Fibroblast of villous mesenchyme (primary cell): ENCODE measurements around the gene FJX1. TPM values are rescaled to one million over a fixed set of nuclear protein-coding genes. Genes with fewer than 3 reads are reported as not detected.
A peak's percentile ranks its signal among the peaks of the same experiment; 100 is the strongest.
"Not testable (repeated sequence)": the region's sequence is repeated elsewhere in the genome, so short reads cannot be mapped to it uniquely, and the experiment has no call there.

Experiments used
- DNase-seq: peaks from one replicate; pipeline ENCODE4 v3.0.0-alpha.2; 2010; ENCODE audit warnings: low read depth
- H3K4me3 ChIP-seq: 2 replicates; pipeline ENCODE4 v1.5.1; 2011; ENCODE audit warnings: low read depth, mild to moderate bottlenecking, low read length
- total RNA-seq: library from RNA; depleted of rRNA; stranded (reverse); fragments of >200 nt; gene quantifications from 2 replicates; pipeline ENCODE4 v1.2.3, GENCODE V29; 2012
- TF ChIP-seq, protein P1 (sequence below): IDR thresholded peaks from 2 replicates; pipeline ENCODE4 v1.5.1; 2012; ENCODE audit warnings: low read depth, mild to moderate bottlenecking, low read length; ENCODE audit not compliant: insufficient read depth

The FJX1 gene
- total RNA-seq, 1 donor, result 89.8 TPM

DNA sequence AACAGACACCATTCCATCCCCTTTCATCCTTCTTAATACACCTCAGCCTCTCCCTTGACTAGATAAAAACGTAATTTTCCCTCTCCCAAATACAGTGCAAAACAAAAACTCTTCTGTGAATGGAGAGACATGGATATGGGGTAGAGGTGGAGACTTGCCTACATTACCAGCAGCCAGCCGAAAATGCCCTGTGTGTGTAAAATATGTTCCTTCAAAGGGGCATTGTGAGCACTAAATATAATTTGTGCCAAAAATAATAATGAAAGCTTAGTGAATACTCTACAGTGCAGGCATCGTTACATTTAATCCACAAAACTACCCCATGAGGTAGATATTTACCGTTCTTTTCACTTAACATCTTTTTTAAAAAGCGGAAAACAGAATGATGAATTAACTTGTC is 43.3 kb downstream of the FJX1 start:
- H3K4me3 ChIP-seq, result peak overlapping the region; percentile 83
- DNase-seq, result no peak
- TF ChIP-seq, protein P1, sequence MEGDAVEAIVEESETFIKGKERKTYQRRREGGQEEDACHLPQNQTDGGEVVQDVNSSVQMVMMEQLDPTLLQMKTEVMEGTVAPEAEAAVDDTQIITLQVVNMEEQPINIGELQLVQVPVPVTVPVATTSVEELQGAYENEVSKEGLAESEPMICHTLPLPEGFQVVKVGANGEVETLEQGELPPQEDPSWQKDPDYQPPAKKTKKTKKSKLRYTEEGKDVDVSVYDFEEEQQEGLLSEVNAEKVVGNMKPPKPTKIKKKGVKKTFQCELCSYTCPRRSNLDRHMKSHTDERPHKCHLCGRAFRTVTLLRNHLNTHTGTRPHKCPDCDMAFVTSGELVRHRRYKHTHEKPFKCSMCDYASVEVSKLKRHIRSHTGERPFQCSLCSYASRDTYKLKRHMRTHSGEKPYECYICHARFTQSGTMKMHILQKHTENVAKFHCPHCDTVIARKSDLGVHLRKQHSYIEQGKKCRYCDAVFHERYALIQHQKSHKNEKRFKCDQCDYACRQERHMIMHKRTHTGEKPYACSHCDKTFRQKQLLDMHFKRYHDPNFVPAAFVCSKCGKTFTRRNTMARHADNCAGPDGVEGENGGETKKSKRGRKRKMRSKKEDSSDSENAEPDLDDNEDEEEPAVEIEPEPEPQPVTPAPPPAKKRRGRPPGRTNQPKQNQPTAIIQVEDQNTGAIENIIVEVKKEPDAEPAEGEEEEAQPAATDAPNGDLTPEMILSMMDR, result no peak

DNA sequence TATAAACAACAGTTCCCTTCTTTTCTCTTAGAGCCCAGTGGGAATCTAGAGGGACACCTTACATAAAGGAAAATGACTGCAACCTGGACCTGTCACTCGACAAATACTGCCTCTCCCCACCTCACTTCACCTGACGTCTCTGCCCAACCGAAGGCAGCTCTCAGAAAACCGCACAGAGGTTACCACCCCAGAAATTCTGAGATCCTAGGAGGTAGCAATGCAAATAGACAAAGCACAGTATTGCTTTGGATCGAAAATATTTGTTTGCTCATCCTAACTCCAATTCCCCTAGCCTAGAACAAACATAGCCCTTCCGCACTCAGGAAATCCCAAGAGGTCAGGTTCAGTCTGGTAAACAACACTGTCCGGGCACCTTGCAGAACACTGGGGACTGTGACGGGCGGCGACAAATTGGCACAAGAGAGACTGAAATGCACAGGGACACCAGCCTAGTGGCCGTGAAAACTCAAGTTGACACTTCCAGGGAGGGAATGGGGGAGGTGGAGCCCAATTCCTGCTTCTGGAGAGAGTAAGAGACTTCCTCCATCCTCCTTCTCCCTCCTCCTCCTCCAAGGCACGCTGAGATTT is 43.9 kb downstream of the FJX1 start:
- TF ChIP-seq, protein P1, result no peak
- H3K4me3 ChIP-seq, result peak overlapping the region; percentile 83
- no peak for DNase-seq

DNA sequence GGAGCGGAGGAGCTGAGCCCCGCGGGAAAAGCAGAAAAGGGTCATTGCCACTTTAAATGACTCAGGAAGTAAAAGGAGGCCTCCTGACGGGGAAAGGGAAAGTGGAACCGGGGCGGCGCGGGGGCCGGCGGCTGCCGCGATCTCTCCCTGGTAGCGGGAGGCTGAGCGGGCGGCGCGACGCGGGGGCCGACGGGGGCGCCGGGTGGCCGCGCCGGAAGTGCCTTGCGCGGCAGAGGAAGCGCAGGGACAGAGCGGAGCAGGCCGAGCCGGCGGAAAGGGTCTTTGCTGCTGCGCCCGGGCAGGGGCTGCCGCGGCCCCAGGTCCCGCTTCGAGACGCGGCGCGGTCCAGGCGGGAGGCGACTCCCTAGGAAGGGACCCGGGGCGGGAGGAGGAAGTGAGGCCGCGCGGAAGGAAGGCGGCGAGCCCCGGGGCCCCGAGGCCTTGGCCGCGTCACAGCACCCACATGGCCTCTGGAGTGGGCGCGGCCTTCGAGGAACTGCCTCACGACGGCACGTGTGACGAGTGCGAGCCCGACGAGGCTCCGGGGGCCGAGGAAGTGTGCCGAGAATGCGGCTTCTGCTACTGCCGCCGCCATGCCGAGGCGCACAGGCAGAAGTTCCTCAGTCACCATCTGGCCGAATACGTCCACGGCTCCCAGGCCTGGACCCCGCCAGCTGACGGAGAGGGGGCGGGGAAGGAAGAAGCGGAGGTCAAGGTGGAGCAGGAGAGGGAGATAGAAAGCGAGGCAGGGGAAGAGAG is 44.6 kb downstream of the FJX1 start, which contains the start of gene TRIM44:
TSS of gene TRIM44 (plus strand) at position 127 of the 759 bp plus-strand sequence. CDS start at position 464, 337 bp downstream.
- H3K4me3 ChIP-seq, result peak within 1 kb of the TSS; percentile 83
- TF ChIP-seq, protein P1, result no peak
- DNase-seq, result peak; percentile 88

DNA sequence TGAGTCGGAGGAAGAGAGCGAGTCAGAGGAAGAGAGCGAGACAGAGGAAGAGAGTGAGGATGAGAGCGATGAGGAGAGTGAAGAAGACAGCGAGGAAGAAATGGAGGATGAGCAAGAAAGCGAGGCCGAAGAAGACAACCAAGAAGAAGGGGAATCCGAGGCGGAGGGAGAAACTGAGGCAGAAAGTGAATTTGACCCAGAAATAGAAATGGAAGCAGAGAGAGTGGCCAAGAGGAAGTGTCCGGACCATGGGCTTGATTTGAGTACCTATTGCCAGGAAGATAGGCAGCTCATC is 45.1 kb downstream of the FJX1 start:
- peak overlapping the region; percentile 83 for H3K4me3 ChIP-seq
- TF ChIP-seq, protein P1, result no peak
- no peak for DNase-seq

DNA sequence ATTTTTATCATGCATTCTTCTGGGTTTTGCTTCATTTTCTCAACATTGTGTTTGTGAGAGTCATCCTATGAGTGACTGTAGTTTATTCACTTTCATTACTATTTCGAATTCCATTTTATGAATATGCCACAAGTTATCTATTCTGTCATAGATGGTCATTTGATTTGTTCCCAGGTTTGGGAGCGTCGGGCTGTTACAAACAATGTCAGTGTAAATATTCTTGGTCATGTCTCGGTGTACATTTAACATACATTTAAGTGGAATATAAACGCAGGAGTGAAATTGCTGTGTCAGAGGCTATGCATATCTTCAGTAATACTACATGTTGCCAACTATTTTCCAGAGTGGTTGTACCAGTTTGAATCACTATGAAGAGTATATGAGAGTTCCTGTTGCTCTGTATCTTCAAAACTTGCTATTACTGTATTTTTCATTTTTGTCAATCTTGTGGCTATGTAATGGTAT is 46.7 kb downstream of the FJX1 start:
- DNase-seq, result no peak
- TF ChIP-seq, protein P1, result no peak
- H3K4me3 ChIP-seq, result no peak overlapping the region

DNA sequence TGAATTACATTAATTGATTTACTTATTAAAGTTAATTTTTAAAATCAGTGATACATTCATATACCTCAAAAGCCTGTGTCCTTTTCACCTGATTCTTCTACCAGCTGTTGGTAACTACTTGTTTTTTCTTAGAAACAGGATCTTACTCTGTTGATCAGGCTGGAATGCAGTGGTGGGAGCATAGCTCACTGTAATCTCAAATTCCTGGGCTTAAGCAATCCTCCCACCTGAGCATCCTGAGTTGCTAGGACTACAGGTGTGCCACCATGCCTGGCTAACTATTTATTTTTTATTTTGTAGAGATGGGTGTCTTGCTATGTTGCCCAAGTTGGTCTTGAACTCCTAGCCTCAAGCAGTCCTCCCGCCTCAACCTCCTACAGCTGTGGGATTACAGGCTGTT is 49.0 kb downstream of the FJX1 start:
- no peak overlapping the region for H3K4me3 ChIP-seq
- DNase-seq, result no peak
- TF ChIP-seq, protein P1, result no peak

DNA sequence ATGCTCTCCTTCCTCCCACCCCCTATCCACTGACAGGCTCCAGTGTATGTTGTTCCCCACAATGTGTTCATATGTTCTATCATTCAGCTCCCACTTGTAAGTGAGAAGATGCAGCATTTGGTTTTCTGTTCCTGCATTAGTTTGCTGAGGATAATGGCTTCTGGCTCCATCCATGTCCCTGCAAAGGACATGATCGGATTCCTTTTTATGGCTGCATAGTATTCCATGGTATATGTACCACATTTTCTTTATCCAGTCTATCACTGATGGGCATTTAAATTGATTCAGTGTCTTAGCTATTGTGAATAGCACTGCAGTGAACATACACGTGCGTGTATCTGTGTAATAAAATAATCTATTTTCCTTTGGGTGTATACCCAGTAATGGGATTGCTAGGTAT is 50.1 kb downstream of the FJX1 start:
- not testable (repeated sequence) for H3K4me3 ChIP-seq, DNase-seq

Other genes with a start within 250 kb of the FJX1 start
- gene SLC1A2, start 198.9 kb upstream of the FJX1 start, total RNA-seq, result 18.7 and 23.7 TPM in 2 replicates
- 416 and 493 TPM in 2 replicates for gene PAMR1, start 92.8 kb upstream of the FJX1 start, total RNA-seq
- 16.8 and 20.3 TPM in 2 replicates for gene TRIM44, start 44.3 kb downstream of the FJX1 start, total RNA-seq